SIG-M5 treated with dmso at 0.1 percent for 504 hours (cell line): ENCODE results near the gene TNNI3K.
A peak's percentile ranks its signal among the peaks of the same experiment; 100 is the strongest.

Experiments used
- DNase-seq: peaks from one replicate; lab custom pipeline; 2025; ENCODE audit not compliant: unreplicated experiment; lab: John Stamatoyannopoulos, UW

TNNI3K gene

DNA sequence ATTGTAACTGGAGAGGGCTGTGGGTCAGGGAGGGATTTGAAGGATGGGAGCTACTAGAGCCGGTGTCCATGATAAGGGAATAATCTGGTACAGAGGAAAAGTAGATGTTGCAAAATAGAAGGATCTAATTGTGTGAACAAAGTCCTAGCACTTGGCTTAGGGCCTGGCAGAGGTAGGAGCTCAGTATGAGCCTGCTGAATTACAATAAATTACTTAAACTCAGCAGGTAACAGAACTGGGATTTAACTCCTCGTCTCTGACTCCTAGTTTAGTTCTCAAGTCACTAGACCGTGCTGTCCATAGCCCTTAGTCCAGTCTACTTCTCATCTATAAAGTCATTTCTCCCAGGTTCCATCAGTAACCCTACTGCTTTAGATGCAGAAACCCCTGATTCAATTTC, 157.0 kb downstream of the TNNI3K start:
- no peak for DNase-seq

DNA sequence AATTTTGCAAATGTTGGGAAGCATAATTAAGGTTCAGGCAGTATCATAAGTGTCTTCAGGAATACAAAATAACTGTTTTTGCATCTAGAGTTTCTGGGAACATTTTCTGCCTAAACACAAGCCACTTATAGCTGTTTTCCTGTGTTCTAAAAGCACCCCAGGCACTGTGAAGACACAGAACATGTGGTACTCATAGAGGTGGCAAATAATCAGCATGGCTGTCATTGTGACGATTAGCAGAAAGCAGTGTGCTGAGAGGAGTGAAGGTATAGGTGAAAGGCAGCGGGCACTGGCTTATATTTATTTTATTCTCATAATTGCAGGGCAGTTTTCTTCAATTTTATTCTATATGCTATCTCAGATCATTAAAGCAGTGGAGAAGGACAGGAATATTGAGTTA, 157.7 kb downstream of the TNNI3K start:
- DNase-seq: no peak

DNA sequence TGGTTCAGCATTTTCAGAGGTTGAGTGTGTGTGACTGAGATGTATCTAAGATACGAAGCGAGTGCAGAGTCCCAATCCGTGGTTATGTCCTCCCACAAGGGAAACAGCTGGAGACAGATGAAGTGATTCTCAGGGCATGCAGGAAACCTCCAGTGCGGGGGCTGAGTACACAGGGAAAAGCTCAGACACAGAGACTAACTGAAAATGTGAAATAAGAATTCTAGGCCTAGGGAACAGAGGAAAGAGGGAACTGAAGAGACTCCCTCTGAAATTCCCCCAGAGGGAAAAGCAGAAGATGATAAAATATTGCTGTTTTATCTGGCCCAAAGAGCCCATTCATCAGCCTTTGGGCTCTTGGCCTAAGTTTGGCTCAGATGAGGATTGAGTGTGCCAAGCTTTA, 160.4 kb downstream of the TNNI3K start:
- DNase-seq: no peak

DNA sequence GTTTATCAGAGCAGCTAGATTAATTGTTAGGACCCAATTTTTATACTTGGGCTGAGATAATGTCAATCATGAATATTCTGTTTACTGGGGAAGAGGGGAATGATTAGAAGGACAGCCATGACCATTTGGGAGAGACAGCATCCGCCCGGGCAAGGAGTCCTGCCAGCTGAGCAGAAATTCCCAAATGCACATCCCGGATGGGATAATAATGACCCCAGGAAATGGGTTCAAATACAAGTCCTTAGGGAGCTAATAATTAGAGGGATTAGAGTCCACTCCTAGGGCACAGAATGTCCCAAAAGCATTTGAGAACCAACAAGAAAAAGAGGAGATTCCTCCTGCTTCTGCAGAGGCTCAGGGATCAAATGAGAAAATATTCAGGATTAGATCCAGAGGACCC, 161.3 kb downstream of the TNNI3K start:
- no peak for DNase-seq

DNA sequence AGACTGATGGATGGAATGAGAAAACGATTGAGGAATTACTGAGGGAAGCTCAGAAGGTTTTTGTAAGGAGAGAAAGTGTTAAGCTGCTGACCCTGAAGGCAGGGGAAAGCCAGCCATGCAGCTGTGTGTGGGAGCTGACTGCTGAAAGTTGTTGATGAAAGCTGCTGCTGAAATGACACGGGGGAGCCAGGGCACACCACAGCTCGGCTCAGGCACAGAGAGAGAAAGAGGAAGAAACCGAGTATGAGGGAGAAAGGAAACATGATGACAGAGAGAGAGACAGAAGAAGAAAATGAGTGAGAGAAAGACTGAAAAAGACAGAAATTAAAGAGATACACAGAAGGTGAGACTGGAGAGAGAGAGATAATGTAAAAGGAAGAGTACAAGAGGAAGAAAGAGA, 161.7 kb downstream of the TNNI3K start:
- peak; percentile 2 for DNase-seq

DNA sequence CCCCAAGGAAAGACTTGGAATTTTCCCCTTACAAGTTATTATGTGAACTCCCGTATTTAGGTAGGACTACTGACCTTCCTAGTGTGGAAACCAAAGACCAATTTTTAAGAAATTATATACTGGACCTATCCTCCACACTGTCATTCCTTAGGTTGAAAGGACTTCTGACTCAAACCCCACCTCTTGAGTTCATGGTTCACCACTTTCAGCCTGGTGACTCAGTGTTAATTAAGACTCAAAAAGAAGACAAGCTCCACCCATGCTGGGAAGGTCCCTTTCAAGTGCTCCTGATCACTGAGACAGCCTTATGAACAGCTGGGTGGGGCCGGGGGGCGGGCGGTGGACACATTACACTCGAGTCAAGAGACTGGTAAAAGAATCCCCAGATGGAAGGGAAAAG, 164.1 kb downstream of the TNNI3K start:
- no peak for DNase-seq

DNA sequence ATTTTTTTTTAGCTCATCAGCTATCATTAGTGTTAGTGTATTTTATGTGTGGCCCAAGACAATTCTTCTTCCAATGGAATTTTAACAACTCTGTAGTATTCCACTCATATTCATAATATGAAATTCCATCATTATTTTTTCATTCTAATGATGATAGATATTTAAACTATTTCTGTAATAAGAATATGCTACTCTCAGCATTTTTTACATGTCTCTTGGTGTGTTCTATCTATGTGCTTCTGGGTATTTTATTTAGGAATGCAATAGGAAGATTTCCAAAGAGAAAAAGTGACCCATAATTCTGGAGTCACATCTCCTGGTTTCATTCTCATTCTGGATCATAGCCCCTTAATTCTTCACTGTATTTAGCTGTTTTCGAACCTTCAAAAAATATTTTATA, 167.7 kb downstream of the TNNI3K start:
- no peak for DNase-seq

DNA sequence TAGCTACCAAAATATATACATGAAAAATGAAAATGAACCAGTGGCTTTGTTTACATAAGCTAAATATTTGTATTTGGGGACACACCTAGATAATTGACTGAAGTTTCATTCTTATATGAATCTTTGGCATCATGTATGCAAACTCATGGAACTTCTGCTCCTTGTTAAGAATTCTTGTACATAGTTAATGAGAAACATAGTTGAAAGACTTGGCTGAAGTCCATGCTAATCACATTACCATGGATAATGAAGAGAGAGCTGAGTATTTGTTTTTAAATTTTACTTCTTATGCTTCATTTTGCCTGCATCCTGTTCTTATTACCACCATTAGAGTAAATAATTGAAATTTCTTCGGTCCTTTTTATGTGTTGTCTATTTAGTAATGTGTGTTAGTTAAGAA, 168.4 kb downstream of the TNNI3K start:
- DNase-seq: no peak

DNA sequence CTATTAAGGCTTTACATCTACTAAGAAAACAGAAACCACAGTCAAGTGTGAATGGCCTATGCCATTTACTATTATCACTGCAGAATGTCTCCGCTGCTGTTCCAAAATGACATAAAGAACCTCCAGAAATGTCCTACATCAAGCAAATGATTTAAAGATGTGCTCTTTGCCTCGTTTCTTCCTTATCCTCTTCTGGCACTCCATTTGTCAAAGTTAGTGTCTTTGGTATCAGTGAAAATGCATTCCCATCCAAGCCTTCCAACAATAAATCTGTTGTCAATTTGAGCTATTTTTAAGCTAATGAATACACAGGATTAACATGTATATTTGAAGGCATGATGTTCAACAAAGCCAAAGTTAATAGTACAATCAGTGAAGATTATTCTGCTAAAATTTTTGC, 171.6 kb downstream of the TNNI3K start:
- DNase-seq: no peak

DNA sequence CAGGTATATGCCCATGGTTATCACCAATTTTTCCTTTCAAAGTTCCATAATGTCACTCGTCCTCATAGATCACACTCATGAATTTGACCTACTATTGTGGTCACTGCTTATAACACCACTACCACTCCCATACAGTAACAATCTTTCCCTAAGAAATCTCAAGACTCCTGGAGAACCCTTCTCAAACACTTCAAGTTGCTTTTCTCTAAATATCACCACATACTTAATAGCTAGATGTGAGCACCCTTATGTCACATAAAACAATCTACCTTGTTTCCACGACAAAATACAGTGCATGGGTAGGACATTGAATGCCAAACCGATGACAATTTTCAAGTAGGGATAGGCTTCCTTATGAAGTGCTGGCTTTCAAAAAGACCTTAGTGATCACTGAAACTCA, 172.7 kb downstream of the TNNI3K start:
- no peak for DNase-seq

DNA sequence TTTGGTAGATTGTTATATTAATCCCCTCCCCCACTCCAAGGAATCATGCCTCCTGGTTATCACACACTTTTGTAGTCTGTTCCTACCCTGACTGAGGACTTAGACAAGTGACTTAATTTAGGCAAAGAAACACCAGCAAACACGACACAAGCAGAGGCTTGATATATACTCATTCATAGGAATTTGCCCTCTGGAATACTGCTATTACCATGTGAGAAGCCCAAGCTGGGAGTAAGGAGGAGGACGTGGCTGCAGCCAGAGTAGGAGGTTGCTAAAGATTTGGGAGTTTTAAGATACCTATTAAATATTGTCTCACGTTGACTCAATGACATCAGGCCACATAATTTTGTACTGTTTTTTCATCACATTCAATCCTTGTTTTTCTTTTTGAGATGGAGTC, 177.1 kb downstream of the TNNI3K start:
- DNase-seq: no peak

DNA sequence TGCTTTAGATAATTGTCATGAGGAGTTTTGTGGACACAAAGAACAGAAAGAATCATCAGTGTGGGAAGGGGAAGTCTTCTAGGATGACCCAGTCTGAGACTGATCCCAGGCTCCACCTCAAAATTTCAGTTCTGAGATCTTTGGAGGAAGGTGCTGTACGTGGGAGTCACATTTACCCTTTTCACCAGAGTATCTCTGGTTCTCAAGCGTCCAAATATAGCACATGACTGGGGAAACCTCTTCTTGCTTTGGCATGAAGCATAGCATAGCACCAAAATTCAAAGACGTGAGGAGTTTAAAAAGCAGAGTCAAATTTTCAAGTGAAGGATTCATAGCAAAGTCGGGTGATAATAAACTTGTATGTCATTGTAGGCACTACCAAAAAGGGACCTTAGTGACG, 180.7 kb downstream of the TNNI3K start:
- DNase-seq: no peak

DNA sequence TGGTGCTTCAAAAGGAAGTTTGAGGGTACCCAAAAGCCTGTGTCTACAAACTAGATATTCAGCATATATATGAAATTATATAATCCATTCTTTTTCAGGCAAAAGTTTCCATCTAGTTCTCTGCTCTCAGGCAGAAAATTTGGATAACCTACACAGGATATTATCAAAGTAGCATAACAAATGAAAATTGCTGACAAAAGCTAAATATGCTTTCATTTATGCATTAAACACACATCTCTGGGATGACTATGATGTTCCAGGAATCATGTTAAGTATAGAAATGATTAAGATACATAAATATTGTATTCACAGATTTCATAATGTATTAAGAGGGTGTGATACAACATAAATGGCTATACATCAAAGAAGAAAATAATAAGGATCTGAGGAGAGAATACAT, 184.4 kb downstream of the TNNI3K start:
- no peak for DNase-seq

DNA sequence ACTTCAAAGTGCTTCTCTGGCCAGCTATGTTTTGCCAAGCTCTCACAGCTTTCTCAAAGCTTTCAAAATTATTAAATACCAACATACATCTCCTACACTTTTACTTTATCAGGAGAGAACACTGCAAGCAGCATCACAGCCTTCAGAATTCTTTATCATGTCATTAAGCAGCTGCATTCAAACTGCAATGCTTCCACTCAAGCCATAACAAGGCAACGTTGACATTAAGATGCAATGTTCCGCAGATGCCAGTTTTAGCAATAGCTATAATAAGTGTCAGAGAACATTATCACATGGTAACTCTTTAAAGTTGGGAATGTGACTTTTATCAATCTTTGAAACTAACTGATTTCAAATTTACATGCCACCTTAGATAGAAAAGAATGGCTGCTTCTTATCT, 185.3 kb downstream of the TNNI3K start:
- DNase-seq: no peak

DNA sequence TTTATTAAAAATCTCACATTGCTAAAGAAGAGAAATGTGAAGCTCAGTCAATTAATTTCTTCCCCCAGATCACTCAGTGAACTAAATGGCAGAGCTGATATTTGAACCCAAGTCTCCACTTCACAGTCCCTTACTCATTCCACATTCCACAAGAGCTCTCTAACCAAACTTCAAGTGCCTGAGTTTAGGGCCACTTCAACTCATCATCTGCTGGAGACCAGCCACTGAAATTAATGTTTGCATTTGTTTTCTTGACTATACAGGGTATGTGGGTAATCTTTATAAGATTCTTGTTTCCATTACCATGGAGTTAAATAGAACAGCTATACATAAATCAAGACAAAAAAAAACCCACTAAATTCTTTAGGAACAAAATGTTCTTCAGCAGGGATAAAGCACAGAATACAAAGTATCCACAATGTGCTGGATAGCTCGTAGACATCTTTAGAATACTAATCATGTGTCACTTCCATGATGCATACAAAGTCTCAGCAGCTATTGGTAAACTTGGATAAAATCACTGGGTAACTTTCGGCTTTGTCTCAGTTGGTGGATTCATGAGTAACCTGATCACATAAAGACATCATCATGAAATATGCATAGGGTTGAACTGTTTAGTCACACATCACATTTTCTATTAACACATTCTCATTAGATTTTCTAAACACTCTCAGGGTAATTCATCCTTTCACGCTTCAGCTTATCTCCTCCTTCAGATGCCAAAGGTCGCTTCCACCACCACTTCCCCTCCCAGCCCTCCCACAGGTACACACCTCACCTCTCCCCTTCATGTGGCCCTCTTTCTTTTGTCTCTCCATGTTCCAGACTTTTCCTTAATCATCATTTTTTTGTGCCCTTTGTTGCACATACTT, 187.5 kb downstream of the TNNI3K start:
- no peak for DNase-seq

DNA sequence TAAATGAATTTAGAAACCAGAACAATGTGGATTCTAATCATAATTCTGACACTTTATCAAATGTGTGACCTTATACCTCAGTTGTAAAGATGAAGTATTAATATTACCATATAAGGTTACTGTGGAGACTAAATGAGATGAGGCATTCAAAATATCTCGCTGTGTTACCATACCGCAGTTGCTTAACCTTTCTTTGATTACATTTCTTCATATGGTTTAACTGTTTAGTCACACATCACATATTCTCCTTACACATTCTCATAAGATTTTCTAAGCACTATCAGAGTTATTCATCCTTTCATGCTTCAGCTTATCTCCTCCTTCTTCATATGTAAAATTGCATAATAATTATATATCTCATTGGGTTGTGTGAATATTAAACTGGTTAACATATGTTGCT, 188.3 kb downstream of the TNNI3K start:
- DNase-seq: no peak

DNA sequence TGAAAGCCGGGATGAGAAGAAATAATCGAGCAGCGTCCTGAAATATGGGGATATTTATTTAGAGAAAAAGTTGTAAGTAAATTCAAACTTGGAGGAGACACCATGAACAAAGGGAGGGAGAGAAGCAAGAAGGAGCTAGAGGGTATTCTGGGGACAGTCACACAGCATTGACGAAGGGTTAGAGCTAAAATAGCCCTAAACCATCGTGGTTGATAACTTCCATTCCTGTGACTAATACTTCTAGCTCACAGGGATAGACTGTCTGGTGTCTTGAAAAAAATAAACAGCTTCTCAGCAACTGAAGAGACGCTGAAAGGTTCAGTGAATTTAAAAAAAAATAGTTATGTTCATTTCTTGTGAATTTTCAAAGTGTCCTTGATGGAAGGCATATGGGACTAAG, 190.5 kb downstream of the TNNI3K start:
- DNase-seq: no peak

DNA sequence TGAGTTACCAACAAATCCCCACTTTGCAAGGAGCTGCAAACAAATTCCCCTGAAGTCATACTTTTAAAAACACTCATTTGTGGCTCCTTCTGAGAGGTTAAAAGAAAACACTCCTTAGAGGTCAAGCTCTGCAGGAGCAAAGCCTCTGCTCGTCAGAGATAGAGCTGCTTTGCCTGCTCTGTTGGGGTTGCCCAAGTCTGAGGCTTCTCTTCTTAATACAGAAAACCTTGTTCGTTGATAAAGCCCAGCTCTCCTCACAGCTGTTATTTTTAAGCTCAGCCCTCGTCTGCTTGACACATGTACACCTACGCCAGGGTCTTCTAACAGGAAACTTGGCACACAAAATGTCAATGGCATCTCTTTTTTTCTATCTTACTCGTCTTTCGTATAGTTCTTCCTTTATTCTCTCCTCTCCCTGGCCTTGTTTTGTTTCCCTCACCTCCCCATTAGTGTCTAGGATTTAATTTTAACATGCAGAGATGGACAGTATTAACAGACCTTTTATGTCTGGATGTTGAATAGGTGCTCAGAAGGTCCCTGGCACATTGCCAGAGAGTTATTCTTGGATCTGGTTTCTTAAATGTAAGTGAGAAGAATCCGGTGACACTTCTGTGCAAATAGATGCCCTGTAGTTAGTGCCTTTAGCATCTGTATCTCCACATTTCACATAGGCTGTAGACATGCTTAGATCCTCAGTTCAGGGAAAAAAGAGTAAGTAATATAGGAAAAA, 191.2 kb downstream of the TNNI3K start:
- no peak for DNase-seq

DNA sequence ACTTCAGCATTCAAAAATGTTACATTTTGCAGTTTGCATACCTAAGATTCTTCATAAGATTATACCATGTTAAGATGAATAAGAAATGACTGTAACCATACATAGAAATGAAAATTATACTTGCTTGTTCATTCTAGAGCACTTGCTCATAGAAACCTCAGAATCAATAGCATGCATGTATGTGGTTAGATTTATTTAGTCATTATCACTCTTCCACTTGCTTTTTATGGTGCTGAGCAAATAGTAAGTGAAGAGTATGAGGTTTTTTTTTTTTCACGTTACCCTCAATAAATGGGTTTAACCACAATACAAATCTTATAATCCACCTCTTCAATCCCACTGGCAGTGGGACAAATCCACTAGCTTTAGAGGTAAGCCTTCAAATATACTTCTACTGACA, 192.5 kb downstream of the TNNI3K start:
- no peak for DNase-seq

DNA sequence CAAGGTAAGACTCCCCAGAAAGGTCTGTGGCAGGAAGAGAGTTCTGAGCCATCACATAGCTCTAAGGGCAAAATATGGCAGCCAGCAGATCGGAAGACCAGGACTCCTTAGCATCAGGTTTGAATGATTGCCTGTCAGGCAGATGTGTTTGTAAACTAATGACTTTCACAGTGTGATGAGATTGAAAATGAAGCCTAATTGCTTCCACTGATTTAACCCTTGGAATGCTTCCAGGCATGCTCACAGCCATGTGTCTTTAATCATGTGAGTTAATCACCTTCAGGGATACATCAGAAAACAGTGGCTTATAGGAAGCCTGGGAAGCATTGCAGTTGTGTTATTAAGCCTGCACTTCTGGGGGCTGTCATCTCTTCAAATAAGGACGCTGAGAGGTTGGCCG, 194.4 kb downstream of the TNNI3K start:
- DNase-seq: no peak

DNA sequence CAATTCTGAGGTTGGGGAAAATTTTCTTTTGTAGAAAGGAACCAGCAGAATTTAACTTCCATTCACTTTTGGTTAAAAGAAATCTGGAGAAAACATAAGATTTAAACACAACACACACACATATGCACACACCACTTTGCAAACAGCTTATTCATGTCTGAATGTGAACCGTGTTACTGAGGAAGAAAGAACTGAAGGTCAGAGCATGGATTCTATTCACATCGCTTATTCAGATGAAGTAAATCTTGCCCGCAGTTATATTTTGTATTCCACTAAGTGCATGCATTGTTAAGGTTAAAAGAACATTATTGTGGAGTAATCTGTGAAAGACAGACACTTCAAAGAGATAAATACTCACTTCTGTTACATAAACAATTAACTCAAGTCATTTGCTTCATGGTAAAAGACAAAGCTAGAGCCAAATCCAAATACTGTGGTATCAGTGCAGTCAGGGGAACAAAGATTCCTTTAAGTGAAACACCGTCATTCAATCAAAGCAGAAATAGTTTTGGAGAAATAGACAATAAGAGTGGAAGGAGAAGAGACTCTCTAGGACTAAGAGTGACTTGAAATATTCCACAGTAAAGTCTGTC, 195.3 kb downstream of the TNNI3K start:
- DNase-seq: no peak

DNA sequence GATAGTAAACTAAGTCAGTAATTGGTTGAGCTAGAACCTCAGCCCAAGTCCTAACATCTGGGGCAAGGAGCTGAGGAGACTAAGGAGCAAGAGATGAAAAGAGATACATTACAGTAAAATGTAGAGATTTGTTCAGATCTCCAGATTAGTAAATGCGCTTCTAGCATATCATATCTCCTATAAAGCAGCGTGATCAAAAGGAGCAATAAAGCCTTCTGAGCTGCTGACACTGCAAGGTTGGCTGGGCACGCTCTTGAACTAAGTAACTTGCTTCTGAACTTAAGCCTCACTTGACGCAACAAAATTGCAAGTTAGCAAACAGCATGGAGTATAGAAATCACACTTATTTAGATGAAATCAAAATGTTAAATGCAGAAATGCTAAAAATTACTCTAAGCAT, 196.3 kb downstream of the TNNI3K start:
- DNase-seq: no peak
